ENCODE measurements around the gene PAX8. TPM values are rescaled to one million over a fixed set of nuclear protein-coding genes. Genes with fewer than 3 reads are reported as not detected.

The PAX8 gene
- total RNA-seq, 1 experiment from 2014 or later, result 3.4 TPM

DNA sequence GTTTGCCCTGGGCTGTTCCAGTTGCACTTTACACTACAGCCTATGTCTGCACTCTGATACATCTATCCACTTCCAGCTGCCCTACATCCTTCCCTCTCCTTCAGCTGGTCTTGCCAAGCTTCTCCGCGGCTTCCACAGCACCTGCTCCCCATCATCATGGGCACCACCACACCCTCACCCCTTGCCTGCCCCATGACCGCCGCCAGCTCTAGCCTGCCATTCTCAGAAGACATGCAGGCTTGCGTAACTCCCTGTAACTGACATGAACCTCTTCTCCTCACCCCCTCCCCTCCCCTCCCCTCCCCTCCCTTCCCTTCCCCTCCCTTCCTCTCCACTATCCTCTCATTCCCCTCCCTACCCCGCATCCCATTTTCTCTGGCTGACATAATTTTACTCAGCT is 46.0 kb downstream of the PAX8 start:
- Histone ChIP-seq H3K4me2 (ENCODE audit: low read length) (no peak overlapping the region), H4K20me1 (ENCODE audit: low read length) (no peaks in the 10 kb centered on the region), H3F3A (ENCODE audit: low read length, unreplicated experiment) (no peaks in the 10 kb centered on the region), H3K9ac (ENCODE audit: low read length) (no peak overlapping the region), H3K27ac (ENCODE audit: low read length) (no peak overlapping the region), H3K36me3 (ENCODE audit: low read depth, low read length) (no peaks in the 10 kb centered on the region), H2AFZ (ENCODE audit: low read length) (no peak overlapping the region), H3K27me3 (ENCODE audit: low read length) (no peaks in the 10 kb centered on the region), H3K79me2 (ENCODE audit: low read length) (peaks cover 22% of the 10 kb centered on the region), H3K9me3 (ENCODE audit: low read length) (no peaks in the 10 kb centered on the region), H3K4me3 (ENCODE audit: low read length) (no peak overlapping the region), H3K9me2 (replicated peaks; ENCODE audit: low read length) (no peaks in the 10 kb centered on the region), H3K4me1 (ENCODE audit: insufficient read depth, low read length) (peaks cover 7% of the 10 kb centered on the region)
- ChIA-PET POLR2A (ENCODE audit: unreplicated experiment) (no interaction called here), CTCF (no interaction called here)
- no TSS peak for BruUV-seq (replicated peaks)
- ATAC-seq (no peak), DNase-seq (no peak)
- intact Hi-C loops (cut with micrococcal nuclease), result no loop called here
- TF ChIP-seq EZH2phosphoT487 (IDR thresholded peaks at IDR 0.05; ENCODE audit: borderline replicate concordance, low read length), result no peak
- no peak for TF ChIP-seq EZH2 (IDR thresholded peaks at IDR 0.05; ENCODE audit: low read length, unreplicated experiment)
- TF ChIP-seq, protein P1, sequence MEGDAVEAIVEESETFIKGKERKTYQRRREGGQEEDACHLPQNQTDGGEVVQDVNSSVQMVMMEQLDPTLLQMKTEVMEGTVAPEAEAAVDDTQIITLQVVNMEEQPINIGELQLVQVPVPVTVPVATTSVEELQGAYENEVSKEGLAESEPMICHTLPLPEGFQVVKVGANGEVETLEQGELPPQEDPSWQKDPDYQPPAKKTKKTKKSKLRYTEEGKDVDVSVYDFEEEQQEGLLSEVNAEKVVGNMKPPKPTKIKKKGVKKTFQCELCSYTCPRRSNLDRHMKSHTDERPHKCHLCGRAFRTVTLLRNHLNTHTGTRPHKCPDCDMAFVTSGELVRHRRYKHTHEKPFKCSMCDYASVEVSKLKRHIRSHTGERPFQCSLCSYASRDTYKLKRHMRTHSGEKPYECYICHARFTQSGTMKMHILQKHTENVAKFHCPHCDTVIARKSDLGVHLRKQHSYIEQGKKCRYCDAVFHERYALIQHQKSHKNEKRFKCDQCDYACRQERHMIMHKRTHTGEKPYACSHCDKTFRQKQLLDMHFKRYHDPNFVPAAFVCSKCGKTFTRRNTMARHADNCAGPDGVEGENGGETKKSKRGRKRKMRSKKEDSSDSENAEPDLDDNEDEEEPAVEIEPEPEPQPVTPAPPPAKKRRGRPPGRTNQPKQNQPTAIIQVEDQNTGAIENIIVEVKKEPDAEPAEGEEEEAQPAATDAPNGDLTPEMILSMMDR (conservative IDR thresholded peaks at IDR 0.05; ENCODE audit: low read depth, low read length), result no peak

DNA sequence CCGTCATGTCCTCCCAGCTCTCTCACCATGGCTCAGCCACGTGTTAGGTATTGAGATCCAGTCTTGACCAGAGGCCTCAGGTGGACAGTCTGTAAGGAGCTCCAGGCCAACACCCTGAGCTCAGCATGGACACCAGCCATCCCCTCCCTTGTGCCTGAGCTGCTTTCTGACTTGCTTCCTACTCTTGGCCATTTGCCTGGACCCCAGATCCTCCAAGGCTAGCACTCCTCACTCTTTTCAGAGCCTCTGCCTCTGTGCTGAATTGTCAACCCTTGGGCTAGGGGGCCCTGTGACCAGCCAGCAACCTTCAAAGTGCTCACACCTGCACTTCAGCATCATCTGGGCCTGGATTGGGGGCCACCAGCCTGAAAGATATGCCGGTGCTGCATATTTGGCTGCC is 46.6 kb downstream of the PAX8 start:
- Histone ChIP-seq H3K36me3 (ENCODE audit: low read depth, low read length) (no peaks in the 10 kb centered on the region), H3K4me2 (ENCODE audit: low read length) (no peak overlapping the region), H3K9me2 (replicated peaks; ENCODE audit: low read length) (no peaks in the 10 kb centered on the region), H4K20me1 (ENCODE audit: low read length) (no peaks in the 10 kb centered on the region), H2AFZ (ENCODE audit: low read length) (no peak overlapping the region), H3K9me3 (ENCODE audit: low read length) (no peaks in the 10 kb centered on the region), H3K27me3 (ENCODE audit: low read length) (no peaks in the 10 kb centered on the region), H3K4me1 (ENCODE audit: insufficient read depth, low read length) (peaks cover under 1% of the 10 kb centered on the region; the same call in 1 of the 2 replicates), H3K79me2 (ENCODE audit: low read length) (peaks cover 16% of the 10 kb centered on the region), H3K4me3 (ENCODE audit: low read length) (no peak overlapping the region), H3F3A (ENCODE audit: low read length, unreplicated experiment) (no peaks in the 10 kb centered on the region), H3K27ac (ENCODE audit: low read length) (no peak overlapping the region), H3K9ac (ENCODE audit: low read length) (no peak overlapping the region)
- DNase-seq, result no peak
- intact Hi-C loops (cut with micrococcal nuclease), result no loop called here
- ChIA-PET POLR2A (ENCODE audit: unreplicated experiment) (no interaction called here), CTCF (no interaction called here)
- TF ChIP-seq, protein P1 (conservative IDR thresholded peaks at IDR 0.05; ENCODE audit: low read depth, low read length), result no peak
- TF ChIP-seq EZH2 (IDR thresholded peaks at IDR 0.05; ENCODE audit: low read length, unreplicated experiment), result no peak
- TF ChIP-seq EZH2phosphoT487 (IDR thresholded peaks at IDR 0.05; ENCODE audit: borderline replicate concordance, low read length), result no peak
- no TSS peak for BruUV-seq (replicated peaks)
- ATAC-seq, result no peak

DNA sequence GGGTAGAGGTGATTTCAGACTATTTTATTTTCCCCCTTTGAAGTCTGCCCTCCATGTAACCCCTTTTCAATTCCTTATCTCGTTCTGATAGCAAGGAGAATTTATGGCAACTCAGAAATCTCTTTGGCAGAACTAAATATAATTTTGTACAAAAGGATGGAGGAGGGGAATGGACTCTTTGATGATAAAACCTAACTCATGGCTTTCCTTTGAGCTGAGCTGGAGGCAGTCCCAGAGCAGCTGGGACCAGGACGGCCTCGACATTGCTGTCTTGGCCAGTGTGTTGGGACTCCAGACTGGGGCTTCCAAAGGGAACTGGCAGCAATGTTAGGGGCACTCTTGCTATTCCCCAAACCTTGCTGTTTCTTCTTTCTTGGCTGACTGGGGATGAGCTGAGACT is 47.7 kb downstream of the PAX8 start:
- Histone ChIP-seq H3K27me3 (ENCODE audit: low read length) (no peaks in the 10 kb centered on the region), H3K27ac (ENCODE audit: low read length) (no peak overlapping the region), H3K4me2 (ENCODE audit: low read length) (no peak overlapping the region), H3K79me2 (ENCODE audit: low read length) (peaks cover 7% of the 10 kb centered on the region; the same call in 1 of the 2 replicates), H3K9me2 (replicated peaks; ENCODE audit: low read length) (no peaks in the 10 kb centered on the region), H3K9ac (ENCODE audit: low read length) (no peak overlapping the region), H3K36me3 (ENCODE audit: low read depth, low read length) (no peaks in the 10 kb centered on the region), H3F3A (ENCODE audit: low read length, unreplicated experiment) (no peaks in the 10 kb centered on the region), H4K20me1 (ENCODE audit: low read length) (no peaks in the 10 kb centered on the region), H3K4me1 (ENCODE audit: insufficient read depth, low read length) (no peaks in the 10 kb centered on the region), H3K4me3 (ENCODE audit: low read length) (no peak overlapping the region), H3K9me3 (ENCODE audit: low read length) (no peaks in the 10 kb centered on the region), H2AFZ (ENCODE audit: low read length) (no peak overlapping the region)
- DNase-seq (no peak), ATAC-seq (no peak)
- no TSS peak for BruUV-seq (replicated peaks)
- intact Hi-C loops (cut with micrococcal nuclease), result no loop called here
- TF ChIP-seq EZH2 (IDR thresholded peaks at IDR 0.05; ENCODE audit: low read length, unreplicated experiment), result no peak
- TF ChIP-seq EZH2phosphoT487 (IDR thresholded peaks at IDR 0.05; ENCODE audit: borderline replicate concordance, low read length), result no peak
- TF ChIP-seq, protein P1 (conservative IDR thresholded peaks at IDR 0.05; ENCODE audit: low read depth, low read length), result no peak
- CTCF ChIA-PET, result interaction anchor here (0.7 kb wide), 1 partner anchor 32 kb away, joined by 3 read pairs; no protein-coding TSS in a partner anchor
- POLR2A ChIA-PET (ENCODE audit: unreplicated experiment), result no interaction called here
